HepG2 (cell line): ENCODE measurements around the gene HAX1. TPM values are rescaled to one million over a fixed set of nuclear protein-coding genes. Genes with fewer than 3 reads are reported as not detected.

ENCODE experiments used
- ATAC-seq: fragments of 200-7000 bp; cut with Tn5 transposase; 3 replicates; pipeline ENCODE4 v1.9.1; 2020; ENCODE audit warnings: mild to moderate bottlenecking, moderate library complexity
- BruUV-seq: library from RNA; stranded (reverse); fragments of 400-500 nt; replicated peaks from 2 replicates; lab custom pipeline; 2021; lab: Mats Ljungman, UMichigan
- CTCF ChIA-PET: fragments of 300-600 bp; formaldehyde crosslinking; extraction: SDS; loops from one replicate; lab custom pipeline; 2021; ENCODE audit warnings: low total read pairs, inconsistent platforms, low intra/inter-chr PET ratio; lab: Yijun Ruan, JAX
- POLR2A ChIA-PET: fragments of 350-600 bp; sonication (Branson Sonifier 250); formaldehyde crosslinking; loops from one replicate; lab custom pipeline; 2020; ENCODE audit warnings: antibody characterized with exemption, inconsistent platforms; lab: Yijun Ruan, JAX
- DNase-seq: peaks from one replicate; pipeline ENCODE4 v3.0.0-alpha.2; 2015; ENCODE audit warnings: low spot score
- FAIRE-seq: peaks from 3 replicates; lab custom pipeline; 2011; peaks lifted over from hg19 to GRCh38; lab: Jason Lieb, UNC
- H2AFZ ChIP-seq: one replicate; pipeline ENCODE4 v1.6.1; 2011; ENCODE audit warnings: low read length, inconsistent platforms
- H3K27ac ChIP-seq: fragments of 300-600 bp; 3 replicates; pipeline ENCODE4 v1.8.0; 2011; ENCODE audit warnings: mixed run types, mild to moderate bottlenecking, mixed read lengths, low read length, inconsistent platforms; ENCODE audit not compliant: insufficient read depth; ENCODE audit errors: extremely low read length
- H3K27me3 ChIP-seq, 2 experiments: fragments of 200-600 bp in 1 of 2; 2 replicates in 1 of 2; 3 replicates in 1 of 2; pipeline versions ENCODE4 v1.6.0 to v1.8.0; 2011; ENCODE audit warnings: low read length in 2 of 2, mild to moderate bottlenecking in 2 of 2, moderate library complexity in 2 of 2, inconsistent platforms in 1 of 2; ENCODE audit not compliant: insufficient read depth in 2 of 2, control insufficient read depth in 1 of 2
- H3K36me3 ChIP-seq, 2 experiments: fragments of 200-600 bp in 1 of 2; replicated peaks in 1 of 2; 2 replicates in 1 of 2; 3 replicates in 1 of 2; pipeline versions ENCODE4 v1.5.1 to v1.8.0; 2011; ENCODE audit warnings: low read length in 2 of 2, inconsistent platforms in 1 of 2; ENCODE audit not compliant: insufficient read depth in 2 of 2, control insufficient read depth in 1 of 2
- H3K4me1 ChIP-seq: 2 replicates; pipeline ENCODE4 v1.5.1; 2012; ENCODE audit warnings: low read length, inconsistent platforms; ENCODE audit not compliant: insufficient read depth
- H3K4me2 ChIP-seq: 2 replicates; pipeline ENCODE4 v1.6.0; 2011; ENCODE audit warnings: low read depth, low read length, inconsistent platforms
- H3K4me3 ChIP-seq, 3 experiments: fragments of 200-600 bp in 1 of 3; sonication (generic), shearing (Covaris generic) in 1 of 3; replicated peaks in 1 of 3; 2 replicates each; pipeline ENCODE4 v1.5.1; 2011 to 2016; ENCODE audit warnings: low read length in 3 of 3, inconsistent platforms in 2 of 3, low read depth in 2 of 3, mild to moderate bottlenecking in 2 of 3, control low read depth in 1 of 3, mixed read lengths in 1 of 3; ENCODE audit not compliant: insufficient read depth in 1 of 3
- H3K79me2 ChIP-seq: one replicate; pipeline ENCODE4 v1.6.1; 2011; ENCODE audit warnings: low read length, inconsistent platforms; ENCODE audit not compliant: insufficient read depth
- H3K9ac ChIP-seq: 2 replicates; pipeline ENCODE4 v1.6.0; 2011; ENCODE audit warnings: mild to moderate bottlenecking, low read depth, low read length, inconsistent platforms; ENCODE audit not compliant: insufficient read depth
- H3K9me3 ChIP-seq: 2 replicates; pipeline ENCODE4 v1.5.1; 2012; ENCODE audit warnings: mild to moderate bottlenecking, low read length
- H4K20me1 ChIP-seq: 2 replicates; pipeline ENCODE4 v1.6.0; 2011; ENCODE audit warnings: inconsistent platforms, mild to moderate bottlenecking, low read length, moderate library complexity; ENCODE audit not compliant: insufficient read depth
- ARNTL ChIP-seq: sonication (generic); formaldehyde crosslinking; IDR thresholded peaks from 2 replicates; pipeline ENCODE4 v1.4.0; 2020; ENCODE audit warnings: mild to moderate bottlenecking, missing genetic modification reagents
- HMGXB3 ChIP-seq: sonication (generic); formaldehyde crosslinking; IDR thresholded peaks from 2 replicates; pipeline ENCODE4 v1.4.0; 2020; ENCODE audit warnings: missing genetic modification reagents, borderline replicate concordance
- MAX ChIP-seq: IDR thresholded peaks from 2 replicates; pipeline ENCODE4 v1.6.1; 2012; ENCODE audit warnings: inconsistent platforms
- SYNCRIP ChIP-seq: fragments of 200-400 bp; formaldehyde crosslinking; IDR thresholded peaks from 2 replicates; pipeline ENCODE4 v1.6.1; 2018; ENCODE audit warnings: mild to moderate bottlenecking, low read depth, low read length; ENCODE audit not compliant: insufficient read depth
- ZMAT3 ChIP-seq: sonication (generic); formaldehyde crosslinking; conservative IDR thresholded peaks from 2 replicates; pipeline ENCODE4 v1.7.0; 2021; ENCODE audit warnings: missing genetic modification reagents
- ZNF276 ChIP-seq: sonication (generic); formaldehyde crosslinking; IDR thresholded peaks from 2 replicates; pipeline ENCODE4 v1.4.0; 2020; ENCODE audit warnings: mild to moderate bottlenecking, low read depth, missing genetic modification reagents
- ZNF703 ChIP-seq: sonication (generic); formaldehyde crosslinking; IDR thresholded peaks from 2 replicates; pipeline ENCODE4 v1.5.1; 2020; ENCODE audit warnings: missing genetic modification reagents, mild to moderate bottlenecking, moderate library complexity, borderline replicate concordance
- ZSCAN20 ChIP-seq: sonication (generic); formaldehyde crosslinking; IDR thresholded peaks from 2 replicates; pipeline ENCODE4 v1.4.0; 2020; ENCODE audit warnings: missing genetic modification reagents, mild to moderate bottlenecking, borderline replicate concordance
- WGBS: methylation state at CpG from one replicate; pipeline ENCODE4 v1.1.6; 2017; ENCODE audit warnings: low lambda C conversion rate; 5-methylcytosine and 5-hydroxymethylcytosine counted together
- in situ Hi-C: cut with HindIII; loops from 2 replicates; pipeline ENCODE4 v1.10.0; 2017; ENCODE audit warnings: low pct_unique_long_range_greater_than_20kb; ENCODE audit not compliant: extremely low pct_ligation_motif_present
- intact Hi-C: fragments of 100-400 bp; cut with micrococcal nuclease; formaldehyde crosslinking; loops from one replicate; pipeline ENCODE4 v1.10.0; 2022; ENCODE audit not compliant: unreplicated experiment
- polyA plus RNA-seq, 8 experiments: library from polyadenylated mRNA; depleted of rRNA in 3 of 8; stranded (reverse) in 7 of 8; unstranded in 1 of 8; fragments of >200 nt; fragmentation: Illumina TruSeq in 4 of 8; extraction: Trizol in 4 of 8; gene quantifications; 2 replicates each; pipeline versions ENCODE4 v1.2.1 to v1.2.3, GENCODE V29; 2011 to 2016; ENCODE audit warnings: low read depth in 4 of 8, missing spikeins in 1 of 8, mixed read lengths in 1 of 8; ENCODE audit not compliant: insufficient read depth in 1 of 8
- total RNA-seq, 5 experiments: library from RNA; depleted of rRNA; stranded (reverse); fragments of >200 nt; fragmentation: Illumina TruSeq; extraction: Trizol; gene quantifications; 2 replicates each; pipeline ENCODE4 v1.2.3, GENCODE V29; 2016; ENCODE audit warnings: low read depth in 1 of 5

The HAX1 gene
- total and polyA plus RNA-seq, 2 of the 13 experiments (the other 11 are each of a cell fraction or from before 2014, with no cell fraction given) = 89.2 to 128 TPM

- CTCF ChIA-PET = interaction anchor here (1.8 to 4.4 kb wide), 2 partner anchors 13 to 22 kb away, joined by 8 to 100 read pairs; no protein-coding TSS in a partner anchor
- DNase-seq (no peak), FAIRE-seq (no peak), ATAC-seq (no peak)
- no peaks in the 10 kb centered on the region for H3K9me3 ChIP-seq
- intact Hi-C loops (no loop called here), in situ Hi-C loops (no loop called here)
- H3K9ac ChIP-seq = no peak overlapping the region
- peaks cover 9% of the 10 kb centered on the region for H3K79me2 ChIP-seq
- no peak overlapping the region for H3K4me3 ChIP-seq
- H2AFZ ChIP-seq = no peak overlapping the region
- peaks cover 7 to 9% of the 10 kb centered on the region in 2 experiments; a peak in 3 of 5 replicates for H3K27me3 ChIP-seq
- no TSS peak for BruUV-seq
- WGBS = 42% methylated on average over 2 of the region's 7 CpGs
- no peaks in the 10 kb centered on the region for H3K36me3 ChIP-seq
- H3K27ac ChIP-seq = no peak overlapping the region
- no peak overlapping the region for H3K4me2 ChIP-seq
- POLR2A ChIA-PET = no interaction called here
- no peak for TF ChIP-seq ARNTL (CRISPR knock-in tag)
- no peak for TF ChIP-seq ZNF703 (CRISPR knock-in tag)
- no peak for TF ChIP-seq SYNCRIP
- no peak for TF ChIP-seq HMGXB3
- no peak for TF ChIP-seq ZSCAN20
- no peak for TF ChIP-seq ZMAT3 (CRISPR knock-in tag)
- no peak for TF ChIP-seq ZNF276 (CRISPR knock-in tag)
- TF ChIP-seq MAX = no peak
- H4K20me1 ChIP-seq = no peaks in the 10 kb centered on the region
- H3K4me1 ChIP-seq = peaks cover 29% of the 10 kb centered on the region
Measured at GRCh38 chr1:154323493-154323892, 51.1 kb downstream of the HAX1 start.
